Muscle of back (tissue), 11 donors: Measurements from ENCODE around the gene ZFPM1. TPM values are rescaled to one million over a fixed set of nuclear protein-coding genes. Genes with fewer than 3 reads are reported as not detected.
A peak's percentile ranks its signal among the peaks of the same experiment; 100 is the strongest.

Experiments used
- DNase-seq, 3 donors: peaks; one replicate each; pipeline versions ENCODE4 v3.0.0 to v3.0.0-alpha.2; 2013
- polyA plus RNA-seq, 10 donors: library from polyadenylated mRNA; unstranded; fragments of 120-200 nt; gene quantifications; one replicate each; pipeline ENCODE4 v1.2.1, GENCODE V29; 2013; ENCODE audit not compliant: insufficient read length in 10 of 10

ZFPM1 gene
- polyA plus RNA-seq, 10 donors: 1.1 to 2.7 (median 1.3) TPM

DNA sequence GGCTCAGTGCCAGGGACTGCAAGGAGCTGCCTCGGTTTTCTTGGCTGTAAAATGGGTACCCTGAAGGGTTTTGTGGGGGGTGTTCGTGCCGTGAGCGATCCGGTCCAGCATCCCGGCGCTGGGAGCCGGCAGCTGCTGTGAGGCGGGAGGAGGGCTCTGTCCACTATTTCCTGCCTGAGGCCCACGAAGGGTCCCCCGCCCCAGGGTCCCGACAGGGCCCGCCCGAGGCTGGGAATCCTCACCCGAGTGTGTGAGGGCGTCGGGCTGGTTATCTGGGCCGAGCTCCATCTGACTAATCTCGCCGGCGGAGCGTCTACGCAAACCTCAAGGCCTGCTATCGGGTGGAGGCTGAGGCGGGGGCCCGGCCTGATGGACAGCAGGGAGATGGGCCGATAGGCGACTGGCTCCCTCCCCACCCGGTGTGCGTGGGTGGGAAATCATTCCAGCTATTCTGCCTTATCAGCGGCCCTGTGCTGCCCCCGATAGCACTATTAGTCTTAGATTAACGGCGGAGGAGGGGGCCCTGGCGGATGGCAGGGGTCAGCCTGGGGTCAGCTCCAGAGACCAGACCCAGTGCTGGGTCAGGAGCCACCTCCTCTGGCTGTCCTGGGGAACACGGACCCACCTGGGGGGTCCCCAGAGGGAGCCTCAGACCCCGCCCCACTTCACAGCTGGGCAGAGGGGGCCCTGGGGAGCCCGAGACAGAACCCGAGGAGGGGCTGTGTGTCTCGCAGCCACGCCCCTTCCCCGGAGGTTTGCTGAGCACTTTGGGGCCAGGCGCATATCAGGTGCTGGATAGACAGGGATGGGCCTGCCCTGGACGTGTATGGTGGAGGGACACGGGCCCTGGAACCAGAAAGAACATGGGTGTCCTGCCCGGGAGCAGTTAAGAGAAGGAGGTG, 44.7 kb downstream of the ZFPM1 start:
- peak in 2 of 3 donors; percentile 9 to 58 for DNase-seq

- no peak for DNase-seq
These were observed 45.6 kb downstream of the ZFPM1 start for GRCh38 chr16:88498576-88499208.

GRCh38 chr16:88499292-88499691, 46.2 kb downstream of the ZFPM1 start:
- DNase-seq: no peak

DNA sequence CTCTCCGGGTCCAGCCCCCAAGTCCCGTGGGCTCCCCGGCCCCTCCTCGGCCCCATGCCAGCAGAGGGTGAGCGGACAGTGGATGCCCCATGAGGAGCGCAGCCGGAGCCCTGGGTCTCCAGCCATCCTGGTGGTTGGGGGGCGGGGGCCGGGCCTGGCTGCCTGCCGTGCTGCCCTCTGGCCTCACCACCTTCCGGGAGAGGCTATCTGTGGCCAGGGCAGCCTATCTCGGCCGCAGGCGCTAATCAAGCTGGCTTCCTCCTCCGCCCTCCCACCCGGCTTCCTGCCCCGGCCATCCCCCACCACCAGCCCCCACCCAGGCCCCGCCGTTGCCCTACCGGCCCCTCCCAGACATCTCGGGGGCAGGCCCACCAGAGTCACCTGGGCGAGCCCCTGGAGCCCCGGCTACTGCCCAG, 46.8 kb downstream of the ZFPM1 start:
- DNase-seq: no peak

GRCh38 chr16:88500255-88500661, 47.2 kb downstream of the ZFPM1 start:
- no peak for DNase-seq

GRCh38 chr16:88502371-88502770, 49.3 kb downstream of the ZFPM1 start:
- DNase-seq: no peak

DNA sequence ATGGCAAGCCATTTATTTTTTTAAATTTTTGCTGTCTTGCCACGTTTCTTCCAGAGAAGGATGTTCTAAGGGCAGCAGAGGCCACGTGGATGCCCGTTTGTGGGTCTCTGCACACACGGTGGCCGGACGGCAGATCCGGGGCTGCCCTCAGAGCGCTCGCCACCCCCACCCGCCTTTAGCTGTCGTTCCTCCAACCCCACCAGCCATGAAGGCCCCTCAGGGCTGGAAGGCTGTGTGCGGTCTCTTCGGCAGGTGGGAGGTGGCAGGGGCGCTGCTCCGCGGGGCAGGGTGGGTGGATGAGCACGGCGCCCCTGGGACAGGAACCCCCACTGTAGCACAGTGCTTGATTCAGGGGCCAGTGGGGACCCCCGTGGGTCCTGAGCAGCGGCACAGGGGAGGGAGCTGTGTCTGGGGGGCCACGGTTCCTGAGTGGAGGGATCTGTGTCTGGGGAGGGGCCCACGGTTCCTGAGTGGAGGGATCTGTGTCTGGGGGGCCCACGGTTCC, 49.7 kb downstream of the ZFPM1 start:
- no peak for DNase-seq

- DNase-seq: no peak
These were observed 50.3 kb downstream of the ZFPM1 start for GRCh38 chr16:88503374-88503770.

GRCh38 chr16:88503771-88504488, 50.9 kb downstream of the ZFPM1 start:
- no peak for DNase-seq

GRCh38 chr16:88504489-88505404, 51.7 kb downstream of the ZFPM1 start:
- DNase-seq: no peak

DNA sequence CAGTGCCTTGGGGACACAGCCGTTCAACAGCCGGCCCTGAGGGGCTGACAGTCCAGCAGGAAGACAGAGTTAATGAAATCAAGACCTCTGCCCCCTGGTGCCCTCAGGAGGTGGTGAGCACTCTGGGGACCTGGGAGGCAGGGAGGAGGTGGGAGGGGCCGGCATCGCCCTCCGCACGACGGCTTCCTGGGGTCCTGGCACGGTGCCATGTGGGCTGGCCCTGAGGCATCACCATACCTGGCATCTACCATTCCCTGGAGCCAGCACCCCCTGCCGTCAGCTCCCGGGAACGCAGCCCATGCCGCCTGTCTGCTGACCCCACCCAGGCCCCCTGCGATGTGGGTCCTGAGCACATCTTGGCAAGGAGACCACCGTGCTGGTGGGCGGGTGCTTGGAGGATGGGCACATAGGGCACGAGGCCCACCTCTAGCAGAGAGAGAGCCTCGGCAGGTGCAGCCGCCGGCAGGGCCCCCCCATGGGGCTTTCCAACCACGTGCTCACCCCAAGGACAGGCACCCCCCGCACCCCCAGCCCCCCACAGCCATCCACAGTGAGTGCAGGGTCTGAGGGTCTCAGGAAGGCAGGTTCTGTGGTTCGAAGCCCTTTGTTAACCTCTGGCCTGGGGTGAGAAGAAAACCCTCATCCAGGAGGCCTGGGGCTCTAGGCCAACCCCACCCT, 52.5 kb downstream of the ZFPM1 start:
- DNase-seq: no peak

GRCh38 chr16:88506723-88507122, 53.6 kb downstream of the ZFPM1 start:
- no peak for DNase-seq

DNA sequence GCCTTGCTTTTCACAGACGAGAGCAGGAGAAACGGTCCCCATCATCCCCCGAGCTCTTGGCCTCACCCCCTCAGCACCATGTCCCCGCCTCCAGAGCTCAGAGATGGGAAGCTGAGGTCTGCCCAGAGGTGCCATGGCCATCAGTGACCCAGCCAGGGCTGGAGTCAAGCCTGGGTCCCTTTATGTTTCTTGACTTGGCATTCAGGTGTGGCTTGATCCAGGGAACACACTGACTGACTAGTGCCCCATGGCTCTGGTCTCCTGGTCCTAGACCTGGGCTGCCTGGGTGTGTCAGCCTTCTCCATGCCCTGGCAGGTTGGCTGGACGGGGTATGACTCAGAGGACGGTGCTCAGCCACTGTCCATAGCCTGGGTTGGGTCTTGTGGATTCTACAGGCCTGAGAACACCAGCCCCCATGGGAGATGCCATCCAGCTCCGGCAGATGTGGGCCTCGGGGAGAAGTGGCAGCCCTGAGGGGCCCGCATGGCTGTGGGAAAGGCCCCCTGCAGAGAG, 54.2 kb downstream of the ZFPM1 start:
- no peak for DNase-seq

- no peak for DNase-seq
These were observed 55.3 kb downstream of the ZFPM1 start for GRCh38 chr16:88508376-88508867.

DNA sequence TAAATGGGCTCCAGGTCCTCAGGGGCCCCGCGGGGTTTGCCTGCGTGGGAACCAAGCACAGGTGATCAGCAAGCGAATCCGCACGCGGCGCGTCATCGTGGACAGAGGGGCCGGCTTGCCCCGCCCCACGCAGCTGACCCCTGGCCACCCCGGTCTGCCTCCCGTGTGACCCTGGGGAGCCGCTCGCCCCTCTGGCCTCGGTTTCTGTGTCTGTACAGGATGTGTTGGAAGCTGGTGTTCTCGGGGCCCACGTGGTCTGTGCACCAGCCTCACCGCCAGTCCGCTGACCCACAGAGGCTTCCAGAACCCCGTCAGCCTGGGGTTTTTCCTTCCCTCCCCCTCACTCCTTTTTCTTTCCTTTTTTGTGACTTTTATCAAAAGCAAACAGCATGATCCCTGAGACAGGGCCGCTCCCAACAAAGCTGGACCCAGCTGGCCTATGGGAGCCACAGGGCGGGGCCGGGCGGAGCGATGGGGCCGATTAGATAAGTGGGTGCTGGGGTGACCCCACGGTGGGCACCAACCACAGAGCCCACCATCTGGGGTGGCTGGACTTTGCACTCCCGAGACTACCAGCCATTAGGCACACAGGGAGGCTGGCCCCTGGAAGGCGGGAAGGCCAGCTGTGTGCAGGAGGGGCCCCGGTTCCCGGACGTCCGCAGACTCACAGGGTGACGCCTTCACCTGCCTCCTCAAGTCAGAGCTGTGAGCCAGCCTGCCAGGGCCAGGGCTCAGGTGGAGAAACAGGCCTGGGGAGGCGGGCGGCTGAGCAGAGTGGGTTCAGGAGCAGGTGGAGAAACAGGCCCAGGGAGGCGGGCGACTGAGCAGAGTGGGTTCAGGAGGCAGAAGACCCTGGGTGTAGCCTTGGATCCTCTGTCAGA, 56.0 kb downstream of the ZFPM1 start:
- DNase-seq: no peak

DNA sequence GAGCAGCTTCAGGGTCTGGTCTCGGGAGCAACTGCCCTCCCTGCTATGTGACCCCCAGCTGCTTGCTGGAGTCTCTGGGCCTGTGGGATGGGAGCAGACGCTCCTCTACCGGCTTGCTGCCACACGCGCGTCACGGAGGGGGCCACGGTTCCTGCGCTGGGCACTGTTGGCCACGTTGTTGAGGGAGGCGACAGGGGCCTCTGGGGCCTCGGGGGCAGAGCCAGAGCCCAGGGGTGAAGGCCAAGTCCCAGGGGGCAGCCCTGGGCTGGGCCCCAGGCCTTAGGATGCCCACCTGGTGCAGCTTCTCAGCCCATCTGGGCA, 56.6 kb downstream of the ZFPM1 start:
- no peak for DNase-seq

- DNase-seq: no peak
These were observed 57.3 kb downstream of the ZFPM1 start for GRCh38 chr16:88510091-88510994.

- no peak for DNase-seq
These were observed 58.0 kb downstream of the ZFPM1 start for GRCh38 chr16:88511060-88511459.
